Measurements from ENCODE around the gene SLC9A8.
"Not testable (repeated sequence)": the region's sequence is repeated elsewhere in the genome, so short reads cannot be mapped to it uniquely, and the experiment has no call there.

SLC9A8 gene

GRCh38 chr20:49851991-49852390 lies 39.4 kb downstream of the SLC9A8 start:
- DNase-seq (ENCODE audit: low read depth), result peak; percentile 20

- peak; percentile 67 for DNase-seq (ENCODE audit: low read depth)
Measured at GRCh38 chr20:49852522-49853080, 40.0 kb downstream of the SLC9A8 start.

DNA sequence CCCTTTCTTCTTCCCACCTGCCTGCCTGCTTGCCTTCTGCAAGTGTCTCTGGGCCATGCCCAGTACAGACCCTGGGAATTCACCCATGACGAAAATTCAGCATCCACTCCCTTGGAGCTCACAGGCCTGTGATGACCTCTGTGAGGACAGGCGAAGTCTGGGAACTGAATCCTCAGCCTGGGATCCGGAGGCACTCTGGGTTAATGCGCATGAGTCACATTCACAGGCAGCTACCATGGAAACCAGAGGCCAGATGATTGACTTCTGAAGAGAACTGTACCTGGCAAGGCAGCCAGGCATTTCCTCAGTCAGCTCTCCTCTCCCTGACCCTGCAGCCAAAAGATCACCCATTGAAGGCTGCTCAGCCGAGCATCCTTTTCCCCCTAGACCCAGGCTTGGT lies 41.0 kb downstream of the SLC9A8 start:
- DNase-seq (ENCODE audit: low read depth), result peak; percentile 68

DNA sequence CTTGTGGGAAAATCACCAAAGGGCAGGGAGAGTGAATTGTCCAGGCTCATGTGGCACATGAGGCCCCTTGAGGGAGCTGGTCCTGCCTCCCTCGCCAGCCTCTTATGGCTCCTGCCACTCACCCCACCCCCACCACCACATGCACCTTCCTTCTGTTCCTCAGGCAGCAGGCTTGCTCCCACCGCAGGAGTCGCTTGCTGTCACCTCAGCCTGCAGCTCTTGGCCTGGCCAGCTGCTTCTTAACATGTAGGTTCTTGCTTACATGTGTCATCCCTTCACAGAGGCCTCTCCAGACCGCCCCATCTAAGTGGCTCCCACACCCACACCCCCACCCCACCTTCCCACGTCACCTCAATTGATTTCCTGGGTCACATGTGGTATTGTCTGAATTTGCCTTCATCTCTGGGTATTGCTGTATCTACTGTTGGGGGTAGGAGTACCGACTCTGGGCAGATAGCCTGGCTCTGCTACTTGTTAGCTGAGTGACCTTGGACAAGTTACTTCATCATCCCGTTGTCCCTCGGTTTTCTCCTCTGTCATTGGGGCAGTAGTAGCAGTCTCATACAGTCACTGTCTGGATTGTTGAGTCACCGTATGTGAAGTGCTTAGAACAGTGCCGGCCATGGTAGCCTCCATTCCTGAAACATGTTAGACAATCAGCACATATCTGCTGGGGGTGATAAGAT lies 41.7 kb downstream of the SLC9A8 start:
- no peak for DNase-seq (ENCODE audit: low read depth)

- DNase-seq (ENCODE audit: low read depth), result no peak
Measured at GRCh38 chr20:49856904-49857303, 44.3 kb downstream of the SLC9A8 start.

DNA sequence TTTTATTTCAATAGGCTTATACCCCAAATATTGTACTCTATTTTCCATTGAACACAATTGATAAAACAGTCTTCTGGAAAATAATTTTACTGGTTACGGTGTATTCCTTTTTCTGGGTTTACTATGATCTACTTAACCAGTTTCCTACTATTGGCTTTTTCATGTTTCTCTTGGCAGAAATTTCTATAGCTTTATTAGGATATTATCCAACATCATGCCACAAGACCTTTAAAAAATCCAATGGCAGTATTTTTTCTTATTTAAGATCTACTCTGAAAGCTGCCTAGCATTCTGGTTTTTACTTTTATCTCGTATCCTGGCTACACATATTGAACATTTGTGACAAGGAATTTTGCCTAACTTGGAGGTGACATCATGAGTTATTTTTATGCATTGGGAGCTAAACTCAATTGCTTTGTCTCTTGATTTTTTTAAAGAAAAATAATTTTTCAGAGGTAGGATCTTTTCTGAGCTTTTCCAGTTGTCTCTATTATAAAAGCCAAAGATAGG lies 45.5 kb downstream of the SLC9A8 start:
- no peak for DNase-seq (ENCODE audit: low read depth)

GRCh38 chr20:49859011-49859410 lies 46.4 kb downstream of the SLC9A8 start:
- DNase-seq (ENCODE audit: low read depth), result no peak

- no peak for DNase-seq (ENCODE audit: low read depth)
Measured at GRCh38 chr20:49859807-49860206, 47.2 kb downstream of the SLC9A8 start.

GRCh38 chr20:49861232-49861631 lies 48.6 kb downstream of the SLC9A8 start:
- DNase-seq (ENCODE audit: low read depth), result not testable (repeated sequence)

- DNase-seq (ENCODE audit: low read depth), result no peak
Measured at GRCh38 chr20:49862607-49863200, 50.1 kb downstream of the SLC9A8 start.

DNA sequence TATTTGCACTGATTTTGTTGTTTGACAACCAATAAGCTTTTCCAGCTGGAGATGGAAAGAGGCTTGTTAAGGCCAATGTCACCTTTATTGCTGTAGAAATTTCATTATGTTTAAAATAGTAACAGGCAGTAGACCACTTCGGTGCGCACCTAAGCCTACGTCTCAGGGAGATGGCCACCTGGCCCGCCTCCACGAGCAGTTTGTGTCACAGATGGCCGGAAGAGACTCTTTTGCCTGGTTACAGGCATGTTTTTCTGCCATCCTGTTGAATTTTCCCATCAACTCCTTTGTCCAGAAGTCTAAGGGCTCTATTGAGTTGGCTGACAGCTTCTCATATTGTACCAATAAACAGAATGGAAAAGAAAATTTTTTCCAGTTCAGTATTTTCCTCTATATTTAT lies 51.0 kb downstream of the SLC9A8 start:
- no peak for DNase-seq (ENCODE audit: low read depth)

GRCh38 chr20:49865559-49865958 lies 52.9 kb downstream of the SLC9A8 start:
- peak; percentile 76 for DNase-seq (ENCODE audit: low read depth)

DNA sequence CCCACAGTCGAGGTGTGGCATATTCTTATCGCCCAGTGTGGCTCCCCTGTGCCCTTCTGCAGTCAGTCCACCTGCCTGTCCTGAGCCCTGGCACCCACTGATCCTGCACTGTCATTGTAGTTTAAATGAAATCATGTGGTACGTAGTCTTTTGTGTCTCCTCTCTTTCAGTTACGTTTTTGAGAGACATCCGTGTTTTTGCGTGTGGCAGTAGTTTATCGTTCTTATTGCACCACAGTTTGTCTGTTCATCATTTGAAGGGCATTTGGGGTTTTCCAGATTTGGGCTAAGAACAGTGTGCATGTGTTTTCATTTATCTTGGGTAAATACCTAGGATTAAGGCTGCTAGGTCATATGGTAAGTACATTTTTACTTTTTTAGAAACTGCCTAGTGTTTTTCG lies 53.4 kb downstream of the SLC9A8 start:
- DNase-seq (ENCODE audit: low read depth), result peak; percentile 97

GRCh38 chr20:49867453-49868215 lies 55.0 kb downstream of the SLC9A8 start:
- DNase-seq (ENCODE audit: low read depth), result no peak

DNA sequence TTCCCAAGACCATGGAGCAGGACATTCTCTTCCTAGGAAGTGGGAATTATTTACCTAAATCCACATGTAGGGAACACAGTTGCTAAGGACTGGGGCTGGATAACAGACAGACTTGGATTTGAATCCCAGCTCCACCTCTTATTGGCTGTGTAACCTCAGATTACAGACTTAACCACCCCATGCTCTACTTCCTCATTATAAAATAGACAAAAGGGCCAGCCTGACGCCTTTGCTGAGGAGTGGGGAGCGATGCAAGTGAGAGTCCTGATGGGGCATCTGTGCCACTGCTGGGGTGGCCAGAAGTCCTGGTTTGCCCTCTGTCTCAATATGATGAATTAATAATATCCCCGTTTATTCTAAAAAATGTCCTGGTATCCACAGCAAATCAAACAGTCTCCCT lies 55.9 kb downstream of the SLC9A8 start:
- no peak for DNase-seq (ENCODE audit: low read depth)

DNA sequence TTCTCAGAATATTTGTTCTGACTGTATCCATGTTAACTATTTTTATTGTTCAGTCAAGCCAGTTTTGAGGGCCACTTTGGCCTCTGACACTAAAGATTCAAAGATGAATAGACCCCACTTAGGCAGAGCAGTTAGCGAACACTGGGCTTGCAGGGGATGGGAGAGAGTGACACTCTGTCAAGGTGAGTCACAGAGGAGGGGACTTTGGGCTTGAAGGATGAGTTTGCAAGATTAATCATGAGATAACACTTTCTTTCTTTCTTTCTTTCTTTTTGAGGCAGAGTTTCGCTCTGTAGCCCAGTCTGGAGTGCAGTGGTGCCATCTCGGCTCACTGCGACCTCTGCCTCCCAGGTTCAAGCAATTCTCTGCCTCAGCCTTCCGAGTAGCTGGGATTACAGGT lies 56.3 kb downstream of the SLC9A8 start:
- no peak for DNase-seq (ENCODE audit: low read depth)

DNA sequence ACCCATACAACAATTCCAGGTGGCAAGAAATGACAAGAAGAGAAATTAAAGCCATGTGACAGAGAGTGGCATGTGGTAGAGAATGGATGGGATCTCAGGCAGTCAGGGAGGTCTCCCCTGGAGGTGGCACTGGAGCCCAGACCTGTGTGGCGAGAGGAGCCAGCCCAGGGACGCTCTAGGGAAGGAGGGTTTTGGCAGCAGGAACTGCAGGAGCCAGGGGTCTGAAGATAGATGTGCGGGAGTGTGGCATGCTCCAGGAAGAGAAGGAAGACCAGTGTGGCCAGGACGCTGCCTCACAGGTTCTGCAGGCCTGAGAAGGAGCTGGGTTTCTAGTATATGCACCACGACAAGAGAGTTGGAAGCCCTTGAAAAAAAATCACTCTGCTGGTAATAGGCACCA lies 57.6 kb downstream of the SLC9A8 start:
- DNase-seq (ENCODE audit: low read depth), result no peak

DNA sequence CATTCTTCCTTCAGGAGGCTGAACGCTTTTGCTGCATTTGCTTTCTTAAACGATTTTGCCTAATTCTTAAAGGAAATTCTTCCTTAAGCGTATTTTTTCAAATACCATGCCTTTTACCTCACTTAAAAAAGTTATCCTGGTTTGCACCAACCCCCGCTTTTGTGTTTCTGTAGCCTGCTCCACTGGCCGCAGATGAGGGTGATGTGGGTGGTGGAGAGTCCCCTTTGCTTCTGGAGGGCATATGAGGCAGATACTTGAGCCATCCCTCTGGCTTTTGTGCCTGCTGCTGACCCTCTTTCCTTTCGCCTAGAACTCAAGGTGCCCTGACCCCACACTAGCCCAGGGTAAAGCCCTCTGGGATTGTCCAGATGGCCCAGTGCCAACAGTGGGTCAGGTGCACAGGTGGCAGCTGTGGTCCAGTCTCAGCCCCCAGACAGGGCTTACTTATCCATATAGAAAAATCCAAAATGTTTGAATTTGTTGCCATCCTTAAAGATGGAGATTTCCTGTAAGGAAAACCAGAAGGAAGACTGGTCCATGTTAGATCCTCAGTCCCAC lies 58.8 kb downstream of the SLC9A8 start:
- DNase-seq (ENCODE audit: low read depth), result no peak

GRCh38 chr20:49872056-49872455 lies 59.4 kb downstream of the SLC9A8 start:
- DNase-seq (ENCODE audit: low read depth), result no peak

- no peak for DNase-seq (ENCODE audit: low read depth)
Measured at GRCh38 chr20:49874696-49875095, 62.1 kb downstream of the SLC9A8 start.

DNA sequence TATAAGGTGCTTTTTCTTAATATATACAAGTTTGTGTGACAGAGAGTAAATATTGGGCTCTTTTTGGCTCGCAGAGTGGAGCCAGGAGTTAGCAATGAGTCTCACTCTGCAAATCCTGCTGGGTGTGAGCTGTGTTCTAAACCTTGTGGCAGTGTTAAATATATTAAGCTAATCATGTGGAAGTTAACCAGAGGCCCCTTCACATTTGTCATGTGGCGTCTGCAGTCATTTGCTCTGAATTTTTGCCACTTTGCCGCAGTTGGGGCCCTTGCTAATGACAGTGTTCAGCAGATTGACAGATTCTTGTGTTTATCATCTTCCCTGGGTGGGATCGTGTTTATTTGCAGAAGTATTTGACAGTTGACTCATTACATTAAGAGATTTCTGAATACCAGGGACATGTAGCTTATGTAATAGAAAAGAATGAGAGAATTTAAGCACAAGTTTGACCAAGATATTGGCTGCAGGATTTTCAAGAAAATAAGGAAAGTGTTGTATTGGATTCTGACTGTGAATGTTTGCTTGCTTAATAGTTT lies 64.8 kb downstream of the SLC9A8 start:
- DNase-seq (ENCODE audit: low read depth), result no peak

DNA sequence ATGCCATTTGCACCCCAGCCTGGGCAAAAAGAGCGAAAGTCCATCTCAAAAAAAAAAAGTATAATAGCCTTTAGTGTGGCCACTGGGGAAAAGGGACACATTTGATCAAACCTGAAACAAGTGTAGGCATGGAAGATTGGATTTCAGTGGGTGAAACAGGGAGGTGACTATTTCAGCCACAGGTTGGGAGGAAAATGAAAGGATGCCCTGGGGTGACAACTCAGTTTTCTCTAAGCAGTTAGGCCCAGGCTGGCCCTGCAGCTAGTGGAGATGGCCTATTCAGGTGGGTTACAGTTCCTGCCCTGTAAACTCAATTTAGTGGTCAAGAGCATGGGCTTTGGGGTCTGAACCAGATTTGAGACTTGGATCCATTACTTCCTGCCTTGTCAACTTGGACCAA lies 66.3 kb downstream of the SLC9A8 start:
- DNase-seq (ENCODE audit: low read depth), result no peak
